Ovary (tissue), 3 donors: Measurements from ENCODE around the gene CFLAR.

Experiments used
- EP300 ChIP-seq: sonication (generic); formaldehyde crosslinking; IDR thresholded peaks from one replicate; pipeline ENCODE4 v1.6.1; 2017; ENCODE audit warnings: antibody characterized with exemption
- POLR2A ChIP-seq: fragments of 450-650 bp; IDR thresholded peaks from one replicate; pipeline ENCODE4 v1.6.1; 2017; ENCODE audit warnings: antibody characterized with exemption, mild to moderate bottlenecking, moderate library complexity
- TF ChIP-seq, protein P1 (sequence below), 3 donors: fragments of 450-650 bp in 2 of 3; fragments of 200-600 bp in 1 of 3; IDR thresholded peaks; one replicate each; pipeline versions ENCODE4 v1.5.1 to v1.8.0; 2016 to 2022; ENCODE audit warnings: antibody characterized with exemption in 3 of 3, mild to moderate bottlenecking in 1 of 3
- donor health status: DM: no; HTN: no; CAD: no.

DNA sequence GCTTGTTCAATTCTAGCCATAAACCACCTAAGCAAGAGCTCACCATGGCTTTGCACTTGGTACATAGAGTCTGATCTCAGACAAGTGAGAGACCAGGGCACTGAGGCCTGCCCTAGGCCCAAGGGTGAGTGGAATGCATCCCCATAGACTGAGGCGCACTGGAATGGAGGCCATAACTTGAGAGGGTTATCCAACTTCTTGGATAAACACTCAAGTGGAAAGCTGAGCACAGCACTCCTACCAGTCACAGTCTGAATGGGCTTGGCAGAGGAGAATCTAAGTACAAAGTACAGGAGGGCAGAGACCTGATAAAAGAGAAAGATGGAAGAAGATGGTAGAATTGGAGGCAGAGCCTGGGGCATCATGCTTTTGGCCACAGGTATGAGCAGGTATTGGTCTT is 36.6 kb downstream of the CFLAR start:
- no peak for TF ChIP-seq POLR2A
- TF ChIP-seq, protein P1, sequence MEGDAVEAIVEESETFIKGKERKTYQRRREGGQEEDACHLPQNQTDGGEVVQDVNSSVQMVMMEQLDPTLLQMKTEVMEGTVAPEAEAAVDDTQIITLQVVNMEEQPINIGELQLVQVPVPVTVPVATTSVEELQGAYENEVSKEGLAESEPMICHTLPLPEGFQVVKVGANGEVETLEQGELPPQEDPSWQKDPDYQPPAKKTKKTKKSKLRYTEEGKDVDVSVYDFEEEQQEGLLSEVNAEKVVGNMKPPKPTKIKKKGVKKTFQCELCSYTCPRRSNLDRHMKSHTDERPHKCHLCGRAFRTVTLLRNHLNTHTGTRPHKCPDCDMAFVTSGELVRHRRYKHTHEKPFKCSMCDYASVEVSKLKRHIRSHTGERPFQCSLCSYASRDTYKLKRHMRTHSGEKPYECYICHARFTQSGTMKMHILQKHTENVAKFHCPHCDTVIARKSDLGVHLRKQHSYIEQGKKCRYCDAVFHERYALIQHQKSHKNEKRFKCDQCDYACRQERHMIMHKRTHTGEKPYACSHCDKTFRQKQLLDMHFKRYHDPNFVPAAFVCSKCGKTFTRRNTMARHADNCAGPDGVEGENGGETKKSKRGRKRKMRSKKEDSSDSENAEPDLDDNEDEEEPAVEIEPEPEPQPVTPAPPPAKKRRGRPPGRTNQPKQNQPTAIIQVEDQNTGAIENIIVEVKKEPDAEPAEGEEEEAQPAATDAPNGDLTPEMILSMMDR (IDR thresholded peaks at IDR 0.05), result no peak
- TF ChIP-seq EP300, result no peak
